Neural progenitor cell (in vitro differentiated cells): ENCODE results near the gene TSPAN10. TPM values are rescaled to one million over a fixed set of nuclear protein-coding genes. Genes with fewer than 3 reads are reported as not detected.

Experiments used
- DNase-seq: peaks from one replicate; pipeline ENCODE4 v3.0.0-alpha.2; 2016; ENCODE audit warnings: low spot score
- H2AFZ ChIP-seq: fragments of 200-600 bp; sonication (generic); replicated peaks from 2 replicates; pipeline ENCODE4 v1.6.1; 2016; ENCODE audit warnings: antibody characterized with exemption
- H3F3A ChIP-seq: fragments of 200-600 bp; sonication (generic); 2 replicates; pipeline ENCODE4 v1.6.1; 2016; ENCODE audit warnings: antibody characterized with exemption, low read depth
- H3K27ac ChIP-seq: fragments of 200-600 bp; sonication (generic); 2 replicates; pipeline ENCODE4 v1.5.1; 2016; ENCODE audit warnings: mild to moderate bottlenecking
- H3K27me3 ChIP-seq: fragments of 200-600 bp; sonication (generic); 2 replicates; pipeline ENCODE4 v1.6.1; 2016; ENCODE audit warnings: mild to moderate bottlenecking, moderate library complexity
- H3K36me3 ChIP-seq: fragments of 200-600 bp; sonication (generic); 2 replicates; pipeline ENCODE4 v1.5.1; 2016
- H3K4me1 ChIP-seq: fragments of 200-600 bp; sonication (generic); 2 replicates; pipeline ENCODE4 v1.6.1; 2016; ENCODE audit warnings: mixed run types
- H3K4me2 ChIP-seq: fragments of 200-600 bp; sonication (generic); 2 replicates; pipeline ENCODE4 v1.6.1; 2016
- H3K4me3 ChIP-seq: fragments of 200-600 bp; sonication (generic); 2 replicates; pipeline ENCODE4 v1.5.1; 2016
- H3K79me2 ChIP-seq: fragments of 200-600 bp; sonication (generic); 2 replicates; pipeline ENCODE4 v1.6.1; 2016; ENCODE audit warnings: low read depth
- H3K9ac ChIP-seq: fragments of 200-600 bp; sonication (generic); 2 replicates; pipeline ENCODE4 v1.6.1; 2016
- H3K9me3 ChIP-seq: fragments of 200-600 bp; sonication (generic); 2 replicates; pipeline ENCODE4 v1.5.1; 2016; ENCODE audit warnings: low read depth
- H4K20me1 ChIP-seq: fragments of 200-600 bp; sonication (generic); 2 replicates; pipeline ENCODE4 v1.6.1; 2016; ENCODE audit warnings: low read depth
- H3K27ac Mint-ChIP-seq: 3 replicates; pipeline ENCODE4 v1.8.0; 2021; ENCODE audit warnings: mixed read lengths
- H3K27me3 Mint-ChIP-seq: 2 replicates; pipeline ENCODE4 v1.8.0; 2022; ENCODE audit warnings: low read depth, mild to moderate bottlenecking, inconsistent platforms, moderate library complexity, mixed read lengths; ENCODE audit not compliant: insufficient read depth
- H3K36me3 Mint-ChIP-seq: 3 replicates; pipeline ENCODE4 v1.8.0; 2021; ENCODE audit warnings: mixed read lengths
- H3K4me1 Mint-ChIP-seq: 3 replicates; pipeline ENCODE4 v1.8.0; 2021; ENCODE audit warnings: mixed read lengths
- H3K4me3 Mint-ChIP-seq: 3 replicates; pipeline ENCODE4 v1.8.0; 2021; ENCODE audit warnings: mild to moderate bottlenecking, moderate library complexity, mixed read lengths
- H3K9me3 Mint-ChIP-seq: 3 replicates; pipeline ENCODE4 v1.8.0; 2020; ENCODE audit warnings: mixed read lengths
- CTCF ChIP-seq: fragments of 200-600 bp; sonication (generic); IDR thresholded peaks from 2 replicates; pipeline ENCODE4 v1.5.1; 2017; ENCODE audit warnings: antibody characterized with exemption, mild to moderate bottlenecking
- EZH2 ChIP-seq: fragments of 200-600 bp; sonication (generic); IDR thresholded peaks from 2 replicates; pipeline ENCODE4 v1.6.1; 2017; ENCODE audit warnings: antibody characterized with exemption, mild to moderate bottlenecking, moderate library complexity
- EZH2phosphoT487 ChIP-seq: fragments of 200-600 bp; sonication (generic); IDR thresholded peaks from 2 replicates; pipeline ENCODE4 v1.6.1; 2017; ENCODE audit warnings: antibody characterized with exemption
- total RNA-seq: library from RNA; depleted of rRNA; stranded (reverse); fragments of >200 nt; gene quantifications from 2 replicates; pipeline ENCODE4 v1.2.3, GENCODE V29; 2015; ENCODE audit warnings: low replicate concordance

TSPAN10 gene
- total RNA-seq, 1 donor from 2014 or later = 2.2 TPM

DNA sequence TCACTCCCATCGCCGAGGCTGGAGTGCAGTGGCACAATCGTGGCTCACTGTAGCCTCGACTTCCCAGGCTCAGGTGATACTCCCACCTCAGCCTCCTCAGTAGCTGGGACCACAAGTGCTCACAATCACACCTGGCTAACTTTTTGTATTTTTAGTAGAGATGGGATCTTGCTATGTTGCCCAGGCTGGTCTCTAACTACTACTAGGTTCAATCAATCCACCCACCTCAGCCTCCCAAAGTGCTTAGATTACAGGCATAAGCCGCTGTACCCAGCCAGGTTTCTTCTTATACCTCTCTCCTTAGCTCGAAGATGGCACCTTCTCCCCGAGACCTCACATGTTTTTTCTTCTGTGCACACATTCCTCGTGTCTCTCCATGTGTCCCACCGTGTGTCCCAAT is 3.0 kb downstream of the TSPAN10 start:
- TF ChIP-seq EZH2 (no peak), CTCF (no peak), EZH2phosphoT487 (no peak)
- Histone ChIP-seq H2AFZ (no peak overlapping the region), H3F3A (peaks cover 7% of the 10 kb centered on the region), H3K27ac (no peak overlapping the region), H3K79me2 (peaks cover 17% of the 10 kb centered on the region), H3K4me3 (no peak overlapping the region), H3K36me3 (no peaks in the 10 kb centered on the region), H3K9me3 (no peaks in the 10 kb centered on the region), H3K27me3 (no peaks in the 10 kb centered on the region), H3K4me2 (no peak overlapping the region), H3K9ac (no peak overlapping the region), H3K4me1 (peaks cover 8% of the 10 kb centered on the region), H4K20me1 (peaks cover 16% of the 10 kb centered on the region)
- no peaks in the 10 kb centered on the region for H3K9me3 Mint-ChIP-seq
- H3K27me3 Mint-ChIP-seq = no peaks in the 10 kb centered on the region
- DNase-seq = no peak
- peaks cover 16% of the 10 kb centered on the region for H3K4me1 Mint-ChIP-seq
- peaks cover 2% of the 10 kb centered on the region for H3K36me3 Mint-ChIP-seq
- no peak overlapping the region for H3K27ac Mint-ChIP-seq
- H3K4me3 Mint-ChIP-seq = peak overlapping the region; percentile 46

- Histone ChIP-seq H2AFZ (no peak overlapping the region), H3K79me2 (no peaks in the 10 kb centered on the region), H4K20me1 (no peaks in the 10 kb centered on the region), H3K4me3 (no peak overlapping the region), H3K4me2 (no peak overlapping the region), H3K9ac (no peak overlapping the region), H3K4me1 (no peaks in the 10 kb centered on the region), H3K36me3 (no peaks in the 10 kb centered on the region), H3K27me3 (no peaks in the 10 kb centered on the region), H3K9me3 (no peaks in the 10 kb centered on the region), H3F3A (no peaks in the 10 kb centered on the region), H3K27ac (no peak overlapping the region)
- no peak for TF ChIP-seq EZH2phosphoT487
- no peak for TF ChIP-seq CTCF
- TF ChIP-seq EZH2 = no peak
- H3K27me3 Mint-ChIP-seq = peaks cover 2% of the 10 kb centered on the region
- no peaks in the 10 kb centered on the region for H3K9me3 Mint-ChIP-seq
- no peaks in the 10 kb centered on the region for H3K36me3 Mint-ChIP-seq
- H3K4me1 Mint-ChIP-seq = peaks cover 7% of the 10 kb centered on the region
- H3K4me3 Mint-ChIP-seq = no peak overlapping the region
- peak overlapping the region; percentile 78 for H3K27ac Mint-ChIP-seq
- no peak for DNase-seq
Observed at GRCh38 chr17:81641825-81642489, 5.0 kb downstream of the TSPAN10 start.

DNA sequence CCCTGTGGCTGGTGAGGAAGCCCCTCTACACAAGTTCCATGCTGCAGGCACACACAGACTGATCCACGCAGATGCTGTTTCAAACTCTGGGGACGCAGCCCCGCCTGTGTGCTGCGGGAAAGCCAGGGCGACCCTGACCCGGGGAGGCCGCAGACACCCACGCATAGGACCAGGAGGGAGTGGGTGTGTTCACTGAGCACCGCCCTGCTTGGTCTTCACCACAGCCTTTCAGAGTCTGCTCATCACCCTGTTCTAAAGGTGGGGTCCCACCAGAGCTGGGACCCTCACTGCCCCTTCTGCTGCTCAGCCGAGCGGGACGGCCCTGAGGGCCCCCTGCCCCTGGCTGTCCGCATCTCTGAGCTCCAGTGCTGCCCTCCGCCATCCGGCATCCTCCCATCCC is 7.5 kb downstream of the TSPAN10 start:
- peaks cover 2% of the 10 kb centered on the region for H3K4me1 Mint-ChIP-seq
- no peak overlapping the region for H3K4me3 Mint-ChIP-seq
- Histone ChIP-seq H3F3A (no peaks in the 10 kb centered on the region), H3K27me3 (peaks cover 19% of the 10 kb centered on the region), H3K36me3 (no peaks in the 10 kb centered on the region), H3K27ac (no peak overlapping the region), H3K9ac (no peak overlapping the region), H3K79me2 (no peaks in the 10 kb centered on the region), H4K20me1 (no peaks in the 10 kb centered on the region), H3K4me1 (no peaks in the 10 kb centered on the region), H3K9me3 (no peaks in the 10 kb centered on the region), H3K4me3 (no peak overlapping the region), H2AFZ (no peak overlapping the region), H3K4me2 (no peak overlapping the region)
- H3K27me3 Mint-ChIP-seq = peaks cover 18% of the 10 kb centered on the region
- H3K27ac Mint-ChIP-seq = no peak overlapping the region
- H3K9me3 Mint-ChIP-seq = peaks cover 3% of the 10 kb centered on the region
- TF ChIP-seq EZH2phosphoT487 = no peak
- no peaks in the 10 kb centered on the region for H3K36me3 Mint-ChIP-seq
- no peak for DNase-seq
